HEK293T (cell line): Measurements from ENCODE around the gene FNDC3A.

ENCODE experiments used
- FOXA1 ChIP-seq: fragments of 450-650 bp; IDR thresholded peaks from 2 replicates; pipeline ENCODE4 v1.6.1; 2016; ENCODE audit warnings: mild to moderate bottlenecking
- SUZ12 ChIP-seq: fragments of 450-650 bp; IDR thresholded peaks from 2 replicates; pipeline ENCODE4 v1.6.1; 2016; ENCODE audit warnings: mild to moderate bottlenecking
- ZNF384 ChIP-seq: fragments of 450-650 bp; IDR thresholded peaks from 2 replicates; pipeline ENCODE4 v1.6.1; 2016

- TF ChIP-seq ZNF384 (no peak), SUZ12 (no peak), FOXA1 (no peak)
Measured at GRCh38 chr13:48976576-48977285, 1.0 kb downstream of the FNDC3A start.
